Stimulated activated CD8-positive, alpha-beta memory T cell treated with anti-CD3 and anti-CD28 coated beads, Interleukin-12 subunit alpha, Interleukin-12 subunit beta, amount 100 ng/mL, for 4 hours (primary cell): ENCODE results near the gene CCDC192.
"Not testable (repeated sequence)": the region's sequence is repeated elsewhere in the genome, so short reads cannot be mapped to it uniquely, and the experiment has no call there.

Experiments used
- DNase-seq: peaks from one replicate; pipeline ENCODE4 v3.0.0-alpha.2; 2020; ENCODE audit warnings: low read depth

The CCDC192 gene

GRCh38 chr5:127699416-127699815, 3.8 kb upstream of the CCDC192 start:
- no peak for DNase-seq

GRCh38 chr5:127700237-127700766, 2.9 kb upstream of the CCDC192 start:
- no peak for DNase-seq

GRCh38 chr5:127702434-127702833, 757 bp upstream of the CCDC192 start:
- no peak for DNase-seq

- DNase-seq = no peak
Measured at GRCh38 chr5:127705120-127705892, 2.1 kb downstream of the CCDC192 start.

GRCh38 chr5:127706691-127707090, 3.5 kb downstream of the CCDC192 start:
- no peak for DNase-seq

GRCh38 chr5:127707209-127707608, 4.0 kb downstream of the CCDC192 start:
- DNase-seq = no peak

GRCh38 chr5:127713083-127713482, 9.9 kb downstream of the CCDC192 start:
- DNase-seq = not testable (repeated sequence)

- no peak for DNase-seq
Measured at GRCh38 chr5:127718181-127718580, 15.0 kb downstream of the CCDC192 start.

- DNase-seq = no peak
Measured at GRCh38 chr5:127723571-127723970, 20.4 kb downstream of the CCDC192 start.

- DNase-seq = no peak
Measured at GRCh38 chr5:127725673-127726072, 22.5 kb downstream of the CCDC192 start.

- DNase-seq = no peak
Measured at GRCh38 chr5:127732963-127733362, 29.8 kb downstream of the CCDC192 start.

- not testable (repeated sequence) for DNase-seq
Measured at GRCh38 chr5:127739348-127739747, 36.2 kb downstream of the CCDC192 start.

- no peak for DNase-seq
Measured at GRCh38 chr5:127739807-127740384, 36.7 kb downstream of the CCDC192 start.

GRCh38 chr5:127741412-127741811, 38.2 kb downstream of the CCDC192 start:
- DNase-seq = no peak

- DNase-seq = no peak
Measured at GRCh38 chr5:127744241-127744640, 41.0 kb downstream of the CCDC192 start.

- DNase-seq = no peak
Measured at GRCh38 chr5:127746756-127747155, 43.6 kb downstream of the CCDC192 start.

GRCh38 chr5:127752503-127753265, 49.5 kb downstream of the CCDC192 start:
- not testable (repeated sequence) for DNase-seq

- no peak for DNase-seq
Measured at GRCh38 chr5:127754259-127754658, 51.1 kb downstream of the CCDC192 start.

GRCh38 chr5:127754706-127755105, 51.5 kb downstream of the CCDC192 start:
- DNase-seq = no peak

- DNase-seq = no peak
Measured at GRCh38 chr5:127757576-127757975, 54.4 kb downstream of the CCDC192 start.

- no peak for DNase-seq
Measured at GRCh38 chr5:127758766-127759283, 55.6 kb downstream of the CCDC192 start.

GRCh38 chr5:127761869-127762268, 58.7 kb downstream of the CCDC192 start:
- no peak for DNase-seq
